Measurements from ENCODE around the gene C5. TPM values are rescaled to one million over a fixed set of nuclear protein-coding genes. Genes with fewer than 3 reads are reported as not detected.
"Not testable (repeated sequence)": the region's sequence is repeated elsewhere in the genome, so short reads cannot be mapped to it uniquely, and the experiment has no call there.

Gene C5
- total RNA-seq, 1 donor from 2014 or later, result 1.2 TPM

DNA sequence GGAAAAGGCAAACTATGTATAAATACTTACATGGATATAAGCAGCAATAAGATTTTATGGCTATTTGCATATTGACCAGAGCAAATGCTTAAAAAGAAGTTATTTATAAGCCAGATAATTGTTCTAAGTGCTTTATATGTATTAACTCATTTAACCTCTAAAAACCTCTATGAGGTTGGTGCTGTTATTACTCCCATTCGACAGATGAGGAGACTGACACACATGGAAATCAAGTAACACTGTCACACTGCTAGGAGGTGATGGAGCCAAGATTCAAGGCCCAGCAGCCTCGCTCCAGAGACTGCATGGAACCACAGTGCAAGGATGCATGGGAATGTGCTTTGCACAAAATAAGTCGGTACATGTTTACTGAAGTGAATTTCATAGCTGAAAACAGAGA is 53.7 kb downstream of the C5 start:
- Mint-ChIP-seq H3K9me3 (no peaks in the 10 kb centered on the region), H3K27ac (no peak overlapping the region), H3K27me3 (ENCODE audit: insufficient read depth) (peaks cover 4% of the 10 kb centered on the region), H3K4me3 (no peak overlapping the region), H3K4me1 (ENCODE audit: low read depth) (no peaks in the 10 kb centered on the region), H3K36me3 (ENCODE audit: low read depth) (no peaks in the 10 kb centered on the region)
- intact Hi-C loops (cut with micrococcal nuclease), result no loop called here
- no peak for DNase-seq (ENCODE audit: low spot score)

DNA sequence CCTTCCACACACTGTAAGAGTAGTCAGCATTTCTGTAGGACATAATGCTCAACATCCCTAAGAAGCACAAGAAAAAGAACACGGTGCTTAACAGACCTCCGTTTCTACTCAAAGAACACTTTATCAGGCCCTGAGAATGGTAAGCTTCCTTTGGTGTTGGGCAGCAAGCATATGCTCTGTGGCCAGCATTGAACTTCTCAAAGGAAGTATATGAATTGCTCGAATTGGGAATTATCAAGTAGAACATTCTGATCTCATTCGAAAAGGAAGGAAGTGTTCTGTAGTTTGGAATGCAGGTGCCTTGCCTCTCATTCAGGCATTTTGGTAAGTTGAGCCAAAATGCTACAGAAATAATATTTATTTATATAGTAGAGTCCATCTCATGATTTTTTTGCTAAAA is 61.0 kb downstream of the C5 start:
- peaks cover 12% of the 10 kb centered on the region for H3K27me3 Mint-ChIP-seq (ENCODE audit: insufficient read depth)
- DNase-seq (ENCODE audit: low spot score), result no peak
- no peak overlapping the region for H3K27ac Mint-ChIP-seq
- no peaks in the 10 kb centered on the region for H3K4me1 Mint-ChIP-seq (ENCODE audit: low read depth)
- intact Hi-C loops (cut with micrococcal nuclease), result no loop called here
- H3K4me3 Mint-ChIP-seq, result no peak overlapping the region
- no peaks in the 10 kb centered on the region for H3K9me3 Mint-ChIP-seq
- H3K36me3 Mint-ChIP-seq (ENCODE audit: low read depth), result no peaks in the 10 kb centered on the region

GRCh38 chr9:120985819-120986222 is 64.3 kb downstream of the C5 start:
- Mint-ChIP-seq H3K36me3 (ENCODE audit: low read depth) (no peaks in the 10 kb centered on the region), H3K27ac (no peak overlapping the region), H3K4me3 (no peak overlapping the region), H3K27me3 (ENCODE audit: insufficient read depth) (peaks cover 20% of the 10 kb centered on the region), H3K9me3 (no peaks in the 10 kb centered on the region), H3K4me1 (ENCODE audit: low read depth) (no peaks in the 10 kb centered on the region)
- DNase-seq (ENCODE audit: low spot score), result no peak
- intact Hi-C loops (cut with micrococcal nuclease), result no loop called here

- H3K27me3 Mint-ChIP-seq (ENCODE audit: insufficient read depth), result peaks cover 20% of the 10 kb centered on the region
- DNase-seq (ENCODE audit: low spot score), result no peak
- intact Hi-C loops (cut with micrococcal nuclease), result no loop called here
- no peaks in the 10 kb centered on the region for H3K9me3 Mint-ChIP-seq
- no peak overlapping the region for H3K27ac Mint-ChIP-seq
- no peaks in the 10 kb centered on the region for H3K4me1 Mint-ChIP-seq (ENCODE audit: low read depth)
- H3K4me3 Mint-ChIP-seq, result no peak overlapping the region
- no peaks in the 10 kb centered on the region for H3K36me3 Mint-ChIP-seq (ENCODE audit: low read depth)
Measured at GRCh38 chr9:120983259-120983837, 66.7 kb downstream of the C5 start.

DNA sequence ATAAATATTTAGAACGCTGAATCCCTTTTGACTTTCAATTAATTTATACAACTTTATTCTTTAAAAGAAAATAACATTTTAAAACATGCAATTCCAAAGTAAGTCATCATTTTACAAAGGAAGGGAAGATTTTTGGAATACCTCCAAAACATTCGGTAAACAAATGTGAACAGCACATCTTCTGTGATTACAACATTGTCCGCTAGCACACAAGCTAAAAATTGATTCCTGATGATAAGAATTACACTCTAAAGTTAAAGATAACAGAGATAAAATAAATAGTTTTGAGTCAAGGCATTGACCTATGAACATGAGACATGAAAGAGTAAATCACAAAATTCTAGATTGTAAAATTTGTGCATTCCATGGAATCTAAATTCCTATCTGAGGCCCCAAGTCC is 67.2 kb downstream of the C5 start:
- H3K4me3 Mint-ChIP-seq, result no peak overlapping the region
- peaks cover 18% of the 10 kb centered on the region for H3K27me3 Mint-ChIP-seq (ENCODE audit: insufficient read depth)
- no peaks in the 10 kb centered on the region for H3K36me3 Mint-ChIP-seq (ENCODE audit: low read depth)
- H3K4me1 Mint-ChIP-seq (ENCODE audit: low read depth), result no peaks in the 10 kb centered on the region
- intact Hi-C loops (cut with micrococcal nuclease), result no loop called here
- H3K27ac Mint-ChIP-seq, result no peak overlapping the region
- no peak for DNase-seq (ENCODE audit: low spot score)
- no peaks in the 10 kb centered on the region for H3K9me3 Mint-ChIP-seq

GRCh38 chr9:120980951-120981350 is 69.1 kb downstream of the C5 start:
- Mint-ChIP-seq H3K4me3 (no peak overlapping the region), H3K4me1 (ENCODE audit: low read depth) (peaks cover under 1% of the 10 kb centered on the region), H3K36me3 (ENCODE audit: low read depth) (no peaks in the 10 kb centered on the region), H3K27ac (no peak overlapping the region), H3K9me3 (no peaks in the 10 kb centered on the region), H3K27me3 (ENCODE audit: insufficient read depth) (peaks cover 18% of the 10 kb centered on the region)
- intact Hi-C loops (cut with micrococcal nuclease), result loop anchor here (1.0 kb wide), 3 partner anchors 79 to 226 kb away; no protein-coding TSS in a partner anchor
- no peak for DNase-seq (ENCODE audit: low spot score)

GRCh38 chr9:120979797-120980196 is 70.3 kb downstream of the C5 start:
- H3K36me3 Mint-ChIP-seq (ENCODE audit: low read depth), result no peaks in the 10 kb centered on the region
- H3K4me1 Mint-ChIP-seq (ENCODE audit: low read depth), result peaks cover 12% of the 10 kb centered on the region
- H3K27ac Mint-ChIP-seq, result no peak overlapping the region
- intact Hi-C loops (cut with micrococcal nuclease), result no loop called here
- no peaks in the 10 kb centered on the region for H3K9me3 Mint-ChIP-seq
- no peak for DNase-seq (ENCODE audit: low spot score)
- H3K27me3 Mint-ChIP-seq (ENCODE audit: insufficient read depth), result peaks cover 18% of the 10 kb centered on the region
- no peak overlapping the region for H3K4me3 Mint-ChIP-seq

- intact Hi-C loops (cut with micrococcal nuclease), result no loop called here
- Mint-ChIP-seq H3K36me3 (ENCODE audit: low read depth) (no peaks in the 10 kb centered on the region), H3K27ac (no peak overlapping the region), H3K27me3 (ENCODE audit: insufficient read depth) (peaks cover 15% of the 10 kb centered on the region), H3K4me3 (no peak overlapping the region), H3K4me1 (ENCODE audit: low read depth) (peaks cover 18% of the 10 kb centered on the region), H3K9me3 (no peaks in the 10 kb centered on the region)
- no peak for DNase-seq (ENCODE audit: low spot score)
Measured at GRCh38 chr9:120978987-120979386, 71.1 kb downstream of the C5 start.

GRCh38 chr9:120977321-120977720 is 72.8 kb downstream of the C5 start:
- DNase-seq (ENCODE audit: low spot score), result no peak
- intact Hi-C loops (cut with micrococcal nuclease), result no loop called here
- no peak overlapping the region for H3K27ac Mint-ChIP-seq
- H3K27me3 Mint-ChIP-seq (ENCODE audit: insufficient read depth), result peaks cover 9% of the 10 kb centered on the region
- H3K9me3 Mint-ChIP-seq, result no peaks in the 10 kb centered on the region
- H3K4me1 Mint-ChIP-seq (ENCODE audit: low read depth), result peaks cover 18% of the 10 kb centered on the region
- H3K36me3 Mint-ChIP-seq (ENCODE audit: low read depth), result no peaks in the 10 kb centered on the region
- H3K4me3 Mint-ChIP-seq, result no peak overlapping the region

GRCh38 chr9:120974921-120975320 is 75.2 kb downstream of the C5 start:
- no peaks in the 10 kb centered on the region for H3K36me3 Mint-ChIP-seq (ENCODE audit: low read depth)
- H3K4me1 Mint-ChIP-seq (ENCODE audit: low read depth), result peaks cover 18% of the 10 kb centered on the region
- H3K27ac Mint-ChIP-seq, result peak overlapping the region; percentile 9
- H3K9me3 Mint-ChIP-seq, result no peaks in the 10 kb centered on the region
- no peak for DNase-seq (ENCODE audit: low spot score)
- H3K27me3 Mint-ChIP-seq (ENCODE audit: insufficient read depth), result peaks cover 6% of the 10 kb centered on the region
- no peak overlapping the region for H3K4me3 Mint-ChIP-seq
- intact Hi-C loops (cut with micrococcal nuclease), result no loop called here

GRCh38 chr9:120974181-120974580 is 75.9 kb downstream of the C5 start:
- intact Hi-C loops (cut with micrococcal nuclease), result no loop called here
- Mint-ChIP-seq H3K4me1 (ENCODE audit: low read depth) (peaks cover 18% of the 10 kb centered on the region), H3K27ac (no peak overlapping the region), H3K4me3 (no peak overlapping the region), H3K27me3 (ENCODE audit: insufficient read depth) (peaks cover 6% of the 10 kb centered on the region), H3K9me3 (no peaks in the 10 kb centered on the region), H3K36me3 (ENCODE audit: low read depth) (no peaks in the 10 kb centered on the region)
- DNase-seq (ENCODE audit: low spot score), result no peak

GRCh38 chr9:120971938-120972337 is 78.1 kb downstream of the C5 start:
- intact Hi-C loops (cut with micrococcal nuclease), result no loop called here
- H3K27ac Mint-ChIP-seq, result no peak overlapping the region

GRCh38 chr9:120971471-120971870 is 78.6 kb downstream of the C5 start:
- H3K27me3 Mint-ChIP-seq (ENCODE audit: insufficient read depth); H3K4me3 Mint-ChIP-seq; DNase-seq (ENCODE audit: low spot score); H3K27ac Mint-ChIP-seq; H3K36me3 Mint-ChIP-seq (ENCODE audit: low read depth); H3K9me3 Mint-ChIP-seq; intact Hi-C loops (cut with micrococcal nuclease): not testable (repeated sequence)
- peaks cover 18% of the 10 kb centered on the region for H3K4me1 Mint-ChIP-seq (ENCODE audit: low read depth)

More at GRCh38 chr9:120971938-120972337, 78.1 kb downstream of the C5 start:
- Mint-ChIP-seq H3K9me3 (no peaks in the 10 kb centered on the region), H3K27me3 (ENCODE audit: insufficient read depth) (no peaks in the 10 kb centered on the region), H3K36me3 (ENCODE audit: low read depth) (no peaks in the 10 kb centered on the region), H3K4me3 (no peak overlapping the region), H3K4me1 (ENCODE audit: low read depth) (peaks cover 18% of the 10 kb centered on the region)
- no peak for DNase-seq (ENCODE audit: low spot score)

DNA sequence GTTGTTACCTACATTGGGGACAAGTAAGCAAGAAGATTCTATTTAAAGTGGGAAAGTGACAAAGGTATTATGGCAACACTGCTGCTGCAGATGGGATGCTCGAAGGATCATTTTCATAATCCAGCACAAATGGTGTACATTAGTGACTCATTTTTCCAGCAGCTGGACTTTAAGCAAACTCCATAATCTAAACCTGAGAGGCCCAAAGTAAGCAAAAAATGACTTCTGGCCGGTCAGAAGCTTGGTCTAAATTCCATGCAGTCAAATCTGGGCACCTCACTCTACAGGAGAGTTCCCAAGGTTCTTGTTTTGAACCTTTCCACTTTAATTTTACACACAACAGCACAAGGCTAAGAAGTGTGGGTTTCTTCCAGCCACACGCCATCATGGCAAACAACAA is 79.8 kb downstream of the C5 start:
- Mint-ChIP-seq H3K9me3 (no peaks in the 10 kb centered on the region), H3K4me1 (ENCODE audit: low read depth) (peaks cover 11% of the 10 kb centered on the region), H3K36me3 (ENCODE audit: low read depth) (no peaks in the 10 kb centered on the region), H3K27ac (no peak overlapping the region), H3K4me3 (no peak overlapping the region), H3K27me3 (ENCODE audit: insufficient read depth) (peaks cover 2% of the 10 kb centered on the region)
- intact Hi-C loops (cut with micrococcal nuclease), result no loop called here
- no peak for DNase-seq (ENCODE audit: low spot score)

Data from activated T-helper 1 cell treated with anti-CD3 and anti-CD28 coated beads, Interleukin-12 subunit alpha, Interleukin-12 subunit beta, Interleukin-2, Interleukin-4 antibody, amounts not matched to agents 30 ng/mL and 10 ng/mL and 1 ng/mL, durations not matched to agents 14 hours and 24 hours and 36 hours (primary cell).